ENCODE results near the gene DEPDC7.

Gene DEPDC7

GRCh38 chr11:33060271-33060670 lies 44.6 kb downstream of the DEPDC7 start:
- DNase-seq (ENCODE audit: low read depth in 2 of 2): no peak

DNA sequence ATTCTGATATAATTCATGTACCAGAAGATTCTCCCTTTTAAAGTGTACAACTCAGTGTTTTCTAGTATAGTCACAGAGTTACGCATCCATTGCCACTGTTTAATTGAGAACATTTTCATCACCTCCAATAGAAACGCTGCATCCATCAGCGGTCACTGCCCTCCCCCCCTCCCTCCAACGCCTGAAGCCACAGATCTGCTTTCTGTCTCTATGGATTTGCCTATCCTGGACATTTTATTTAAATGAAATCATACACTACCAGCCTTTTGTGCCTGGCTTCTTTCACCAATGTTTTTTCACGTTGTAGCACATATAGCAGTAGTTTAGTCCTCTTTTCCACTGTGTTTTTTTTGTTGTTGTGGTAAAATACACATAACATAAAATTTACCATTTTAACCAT lies 46.5 kb downstream of the DEPDC7 start:
- DNase-seq (ENCODE audit: low read depth in 2 of 2): no peak

- no peak for DNase-seq (ENCODE audit: low read depth in 2 of 2)
Measured at GRCh38 chr11:33063326-33063881, 47.7 kb downstream of the DEPDC7 start.

DNA sequence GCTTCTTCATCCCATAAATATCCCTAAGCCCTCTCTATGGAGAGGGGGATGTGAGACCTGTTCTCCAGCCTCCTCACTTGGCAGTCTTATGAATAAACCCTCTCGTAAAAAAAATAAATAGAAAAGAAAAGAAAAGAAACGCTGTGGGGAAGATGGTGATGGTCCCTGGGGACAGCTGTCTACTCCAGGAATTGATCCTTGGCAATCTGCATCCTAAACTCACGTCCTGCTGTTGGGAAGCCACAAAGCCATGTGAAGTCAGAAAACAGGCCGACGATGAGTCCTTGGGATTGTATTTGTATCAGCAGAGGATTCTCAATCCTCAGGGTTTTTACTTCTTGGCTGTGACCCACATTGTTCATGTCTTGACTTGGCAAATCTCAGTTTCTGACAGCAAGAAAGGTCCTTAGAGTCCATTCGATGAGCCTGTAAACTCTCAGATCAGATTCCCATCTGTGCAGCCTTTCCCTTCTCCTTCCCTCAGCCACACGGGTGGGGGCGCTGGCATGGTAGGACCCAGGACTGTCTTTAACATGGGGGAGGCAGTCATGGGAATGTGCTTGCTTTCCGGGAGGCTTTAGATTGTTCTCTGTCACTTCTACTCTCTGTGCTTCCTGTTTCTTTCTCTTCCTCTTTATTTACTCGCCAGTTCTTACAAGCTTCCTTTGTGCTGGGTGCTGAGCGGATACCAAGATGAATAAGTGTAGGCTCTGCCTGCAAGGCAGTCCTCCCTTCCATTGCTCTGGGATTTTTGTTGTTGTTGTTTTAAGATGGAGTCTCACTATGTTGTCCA lies 48.6 kb downstream of the DEPDC7 start:
- no peak for DNase-seq (ENCODE audit: low read depth in 2 of 2)

GRCh38 chr11:33064866-33065265 lies 49.2 kb downstream of the DEPDC7 start:
- DNase-seq (ENCODE audit: low read depth in 2 of 2): no peak

DNA sequence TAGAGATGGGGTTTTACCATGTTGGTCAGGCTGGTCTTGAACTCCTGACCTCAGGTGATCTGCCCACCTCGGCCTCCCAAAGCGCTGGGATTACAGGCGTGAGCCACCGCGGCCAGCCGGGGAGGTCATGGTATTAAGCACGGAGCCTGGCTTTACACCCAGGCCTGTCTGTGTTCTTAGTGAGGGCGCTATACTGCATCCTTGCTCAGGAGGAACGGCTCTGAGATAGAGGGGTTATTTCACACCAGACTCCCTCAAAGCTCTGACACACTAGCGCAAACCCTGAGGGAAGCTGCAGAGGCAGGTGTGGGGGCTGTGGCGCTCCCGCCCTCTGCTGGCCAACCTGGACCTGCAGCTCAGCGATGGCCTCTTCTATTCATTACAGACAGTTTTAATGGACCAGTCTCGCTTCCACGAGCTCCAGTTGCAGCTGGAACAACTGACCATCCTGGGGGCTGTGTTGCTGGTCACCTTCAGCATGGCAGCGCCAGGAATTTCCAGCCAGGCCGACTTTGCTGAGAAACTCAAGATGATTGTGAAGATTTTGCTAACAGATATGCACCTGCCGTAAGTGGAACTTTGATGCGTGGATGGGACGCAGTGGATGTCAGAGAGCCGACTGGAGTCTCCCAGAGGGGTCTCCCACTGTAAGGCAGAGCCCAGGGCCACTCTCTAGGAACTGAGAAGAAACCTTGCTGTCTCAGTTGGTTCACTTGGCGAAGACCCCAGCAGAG lies 49.9 kb downstream of the DEPDC7 start:
- DNase-seq (ENCODE audit: low read depth in 2 of 2): peak; percentile 38 to 56

GRCh38 chr11:33067294-33067693 lies 51.6 kb downstream of the DEPDC7 start:
- no peak for DNase-seq (ENCODE audit: low read depth in 2 of 2)

- no peak for DNase-seq (ENCODE audit: low read depth in 2 of 2)
Measured at GRCh38 chr11:33068611-33069340, 53.1 kb downstream of the DEPDC7 start.

DNA sequence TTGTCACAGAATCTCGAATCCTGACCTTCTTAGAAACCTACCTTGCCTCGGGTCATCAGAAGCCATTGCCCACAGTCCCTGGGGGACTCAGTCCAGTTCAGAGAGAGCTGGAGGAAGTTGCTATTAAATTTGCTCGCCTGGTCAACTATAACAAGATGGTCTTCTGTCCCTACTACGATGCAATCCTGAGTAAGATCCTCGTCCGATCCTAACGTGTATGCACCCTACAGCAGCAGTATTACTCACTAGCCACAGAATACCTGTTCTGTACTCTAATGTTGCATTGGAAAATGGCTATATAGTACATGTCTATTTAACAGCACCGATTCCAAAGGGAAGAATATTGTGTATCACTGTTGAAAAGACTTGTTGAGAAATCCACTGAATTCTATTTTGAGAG lies 56.8 kb downstream of the DEPDC7 start:
- no peak for DNase-seq (ENCODE audit: low read depth in 2 of 2)

Data from activated CD8-positive, alpha-beta memory T cell treated with anti-CD3 and anti-CD28 coated beads for 4 hours (primary cell).